22Rv1 (cell line): ENCODE measurements around the gene RERE.

Experiments
- ZFX ChIP-seq: fragments of 450-650 bp; IDR thresholded peaks from 2 replicates; pipeline ENCODE4 v1.6.1; 2017; ENCODE audit warnings: antibody characterized with exemption, borderline replicate concordance
- TF ChIP-seq, protein P1 (sequence below): fragments of 450-650 bp; IDR thresholded peaks from 2 replicates; pipeline ENCODE4 v1.5.1; 2017; ENCODE audit warnings: mild to moderate bottlenecking

DNA sequence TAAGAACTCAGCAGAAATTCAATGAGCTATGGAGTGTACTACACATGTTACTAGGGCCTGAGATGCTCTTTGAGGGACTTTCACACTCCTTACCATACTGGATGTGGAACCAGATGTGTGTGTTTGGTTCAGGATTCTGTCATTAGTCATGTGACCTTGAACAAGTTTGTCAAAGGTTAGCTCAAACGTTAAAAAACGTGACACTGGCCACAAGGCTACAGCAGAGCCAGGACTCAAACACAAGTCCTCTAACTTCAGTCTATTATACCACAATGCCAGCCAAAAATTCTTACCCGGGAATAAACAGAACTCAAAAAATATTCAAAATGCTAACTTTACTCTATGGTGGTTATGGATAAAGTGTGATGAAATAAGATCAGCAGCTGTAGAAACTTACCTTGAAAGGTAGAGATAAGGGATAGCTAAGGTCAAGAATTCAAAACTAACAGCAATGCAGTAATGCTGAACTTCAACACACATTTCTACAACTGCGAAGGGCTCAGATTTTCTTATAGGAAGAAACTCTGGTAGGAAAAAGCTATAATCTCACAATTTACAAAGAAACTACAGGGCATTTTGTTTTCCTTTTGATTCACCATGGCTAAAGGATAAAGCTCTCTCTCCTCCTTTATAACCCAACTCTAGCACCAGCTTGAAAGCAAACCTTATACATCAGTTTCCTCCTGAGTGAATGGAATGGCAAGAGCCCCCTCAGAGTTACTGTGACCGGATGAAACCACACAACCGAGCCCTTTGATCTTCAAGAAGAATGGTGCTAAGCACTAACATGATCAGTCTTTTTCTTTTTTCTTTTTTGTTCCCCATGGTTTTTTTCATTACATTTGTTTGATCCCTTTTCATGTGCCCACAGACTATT lies 265.6 kb downstream of the RERE start:
- no peak for TF ChIP-seq ZFX
- TF ChIP-seq, protein P1, sequence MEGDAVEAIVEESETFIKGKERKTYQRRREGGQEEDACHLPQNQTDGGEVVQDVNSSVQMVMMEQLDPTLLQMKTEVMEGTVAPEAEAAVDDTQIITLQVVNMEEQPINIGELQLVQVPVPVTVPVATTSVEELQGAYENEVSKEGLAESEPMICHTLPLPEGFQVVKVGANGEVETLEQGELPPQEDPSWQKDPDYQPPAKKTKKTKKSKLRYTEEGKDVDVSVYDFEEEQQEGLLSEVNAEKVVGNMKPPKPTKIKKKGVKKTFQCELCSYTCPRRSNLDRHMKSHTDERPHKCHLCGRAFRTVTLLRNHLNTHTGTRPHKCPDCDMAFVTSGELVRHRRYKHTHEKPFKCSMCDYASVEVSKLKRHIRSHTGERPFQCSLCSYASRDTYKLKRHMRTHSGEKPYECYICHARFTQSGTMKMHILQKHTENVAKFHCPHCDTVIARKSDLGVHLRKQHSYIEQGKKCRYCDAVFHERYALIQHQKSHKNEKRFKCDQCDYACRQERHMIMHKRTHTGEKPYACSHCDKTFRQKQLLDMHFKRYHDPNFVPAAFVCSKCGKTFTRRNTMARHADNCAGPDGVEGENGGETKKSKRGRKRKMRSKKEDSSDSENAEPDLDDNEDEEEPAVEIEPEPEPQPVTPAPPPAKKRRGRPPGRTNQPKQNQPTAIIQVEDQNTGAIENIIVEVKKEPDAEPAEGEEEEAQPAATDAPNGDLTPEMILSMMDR: no peak
